ENCODE data around the gene RTL10. TPM values are rescaled to one million over a fixed set of nuclear protein-coding genes. Genes with fewer than 3 reads are reported as not detected.

The RTL10 gene
- total RNA-seq, 4 donors from 2014 or later, result 6.8 to 24.3 (median 17.7) TPM

DNA sequence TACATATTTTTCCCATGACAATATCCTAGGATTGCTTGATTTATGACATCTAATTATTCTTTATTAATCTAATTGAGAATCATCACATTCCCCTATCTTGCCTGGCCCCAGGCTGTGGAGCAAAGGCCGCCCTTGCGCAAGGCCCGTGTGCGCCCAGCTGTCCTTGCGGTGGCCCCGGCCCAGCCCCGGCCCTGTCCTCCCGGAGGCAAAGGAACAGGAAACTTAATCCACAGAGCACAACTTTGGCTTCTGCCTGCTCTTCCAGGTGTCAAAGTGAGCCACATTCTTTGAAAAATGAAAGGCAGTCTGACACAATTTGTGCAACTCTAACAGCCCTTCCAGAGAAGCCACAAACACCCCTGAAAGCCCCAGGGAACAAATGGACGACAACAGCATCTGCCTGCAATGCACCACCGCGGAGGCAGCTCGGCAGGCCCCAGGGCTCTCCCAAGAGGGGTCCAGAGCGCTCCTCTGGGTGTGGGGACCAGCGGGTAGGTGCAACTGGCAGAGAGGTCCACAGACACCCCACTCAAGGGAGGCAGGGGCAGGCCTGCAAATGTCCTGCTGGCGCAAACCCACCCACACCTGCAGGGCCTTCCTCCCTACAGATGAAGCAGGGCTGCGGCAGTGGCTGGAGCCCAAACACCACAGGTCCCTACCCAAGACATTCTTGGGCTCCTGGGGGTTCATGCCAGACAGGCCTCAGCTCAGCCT, 30.3 kb downstream of the RTL10 start:
- no peaks in the 10 kb centered on the region for H3K36me3 ChIP-seq
- no peaks in the 10 kb centered on the region for H3K27me3 ChIP-seq
- TF ChIP-seq, protein P1, sequence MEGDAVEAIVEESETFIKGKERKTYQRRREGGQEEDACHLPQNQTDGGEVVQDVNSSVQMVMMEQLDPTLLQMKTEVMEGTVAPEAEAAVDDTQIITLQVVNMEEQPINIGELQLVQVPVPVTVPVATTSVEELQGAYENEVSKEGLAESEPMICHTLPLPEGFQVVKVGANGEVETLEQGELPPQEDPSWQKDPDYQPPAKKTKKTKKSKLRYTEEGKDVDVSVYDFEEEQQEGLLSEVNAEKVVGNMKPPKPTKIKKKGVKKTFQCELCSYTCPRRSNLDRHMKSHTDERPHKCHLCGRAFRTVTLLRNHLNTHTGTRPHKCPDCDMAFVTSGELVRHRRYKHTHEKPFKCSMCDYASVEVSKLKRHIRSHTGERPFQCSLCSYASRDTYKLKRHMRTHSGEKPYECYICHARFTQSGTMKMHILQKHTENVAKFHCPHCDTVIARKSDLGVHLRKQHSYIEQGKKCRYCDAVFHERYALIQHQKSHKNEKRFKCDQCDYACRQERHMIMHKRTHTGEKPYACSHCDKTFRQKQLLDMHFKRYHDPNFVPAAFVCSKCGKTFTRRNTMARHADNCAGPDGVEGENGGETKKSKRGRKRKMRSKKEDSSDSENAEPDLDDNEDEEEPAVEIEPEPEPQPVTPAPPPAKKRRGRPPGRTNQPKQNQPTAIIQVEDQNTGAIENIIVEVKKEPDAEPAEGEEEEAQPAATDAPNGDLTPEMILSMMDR (IDR thresholded peaks at IDR 0.05), result no peak
- no peak for TF ChIP-seq POLR2A (IDR thresholded peaks at IDR 0.05)
- no peak for DNase-seq
- intact Hi-C loops (cut with DNase I; ENCODE audit: low total_unique reads), result no loop called here
- no peaks in the 10 kb centered on the region for H3K9me3 ChIP-seq
- no peaks in the 10 kb centered on the region for H3K4me1 ChIP-seq
- no peak overlapping the region for H3K27ac ChIP-seq
- no peak overlapping the region for H3K4me3 ChIP-seq

DNA sequence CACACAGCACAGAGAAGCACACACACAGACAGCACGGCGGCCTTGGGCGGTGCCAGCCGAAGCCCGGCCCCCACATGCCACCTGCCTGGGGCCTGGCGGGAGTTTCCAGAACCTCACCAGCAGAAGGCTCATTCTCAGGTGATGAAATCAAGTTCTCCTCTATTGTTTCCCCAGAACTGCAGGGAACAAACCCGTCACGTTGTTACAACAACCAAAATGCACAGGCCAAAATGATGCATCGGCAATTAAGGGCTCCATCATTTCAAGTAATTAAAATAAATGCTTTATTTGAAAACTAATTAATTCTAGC, 30.8 kb downstream of the RTL10 start:
- intact Hi-C loops (cut with DNase I; ENCODE audit: low total_unique reads), result no loop called here
- Histone ChIP-seq H3K4me1 (no peaks in the 10 kb centered on the region), H3K27ac (no peak overlapping the region), H3K9me3 (no peaks in the 10 kb centered on the region), H3K4me3 (no peak overlapping the region), H3K36me3 (no peaks in the 10 kb centered on the region), H3K27me3 (no peaks in the 10 kb centered on the region)
- no peak for DNase-seq
- no peak for TF ChIP-seq POLR2A (IDR thresholded peaks at IDR 0.05)
- TF ChIP-seq, protein P1 (IDR thresholded peaks at IDR 0.05), result no peak

DNA sequence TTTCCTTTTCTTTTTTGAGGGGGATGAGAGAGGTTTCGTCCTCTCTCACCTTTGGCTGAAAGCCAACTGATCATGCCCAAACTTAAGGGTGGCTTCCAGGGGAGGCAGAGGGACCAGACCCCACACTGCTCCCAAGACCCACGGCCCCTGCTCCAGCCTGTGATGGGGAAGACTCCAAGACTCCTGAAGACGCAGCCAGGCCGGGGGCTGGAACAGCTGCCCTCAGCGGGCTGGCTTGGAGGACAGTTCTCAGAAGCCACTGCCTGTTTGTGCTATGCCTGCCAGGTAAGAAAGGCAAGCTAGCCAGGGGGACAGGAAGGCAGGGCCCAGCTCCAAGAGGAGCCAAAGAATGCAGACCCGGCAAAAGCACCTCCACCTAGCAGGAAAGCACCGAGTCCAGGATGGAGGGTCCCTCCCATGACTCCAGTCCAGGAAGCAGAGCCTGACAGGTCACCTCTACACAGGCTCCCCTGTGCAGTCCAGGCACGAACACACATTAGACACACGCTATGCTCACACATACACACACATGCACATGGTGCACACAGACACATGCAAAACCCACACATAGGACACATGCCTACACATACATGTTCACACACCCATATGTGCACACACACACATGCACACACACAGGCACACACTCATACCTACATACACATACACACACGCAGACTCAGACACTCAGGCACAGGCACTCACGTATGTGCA, 31.3 kb downstream of the RTL10 start:
- H3K4me1 ChIP-seq, result no peaks in the 10 kb centered on the region
- no peaks in the 10 kb centered on the region for H3K27me3 ChIP-seq
- no peak for TF ChIP-seq POLR2A (IDR thresholded peaks at IDR 0.05)
- TF ChIP-seq, protein P1 (IDR thresholded peaks at IDR 0.05), result no peak
- H3K27ac ChIP-seq, result no peak overlapping the region
- intact Hi-C loops (cut with DNase I; ENCODE audit: low total_unique reads), result no loop called here
- no peaks in the 10 kb centered on the region for H3K36me3 ChIP-seq
- DNase-seq, result no peak
- no peak overlapping the region for H3K4me3 ChIP-seq
- H3K9me3 ChIP-seq, result no peaks in the 10 kb centered on the region

DNA sequence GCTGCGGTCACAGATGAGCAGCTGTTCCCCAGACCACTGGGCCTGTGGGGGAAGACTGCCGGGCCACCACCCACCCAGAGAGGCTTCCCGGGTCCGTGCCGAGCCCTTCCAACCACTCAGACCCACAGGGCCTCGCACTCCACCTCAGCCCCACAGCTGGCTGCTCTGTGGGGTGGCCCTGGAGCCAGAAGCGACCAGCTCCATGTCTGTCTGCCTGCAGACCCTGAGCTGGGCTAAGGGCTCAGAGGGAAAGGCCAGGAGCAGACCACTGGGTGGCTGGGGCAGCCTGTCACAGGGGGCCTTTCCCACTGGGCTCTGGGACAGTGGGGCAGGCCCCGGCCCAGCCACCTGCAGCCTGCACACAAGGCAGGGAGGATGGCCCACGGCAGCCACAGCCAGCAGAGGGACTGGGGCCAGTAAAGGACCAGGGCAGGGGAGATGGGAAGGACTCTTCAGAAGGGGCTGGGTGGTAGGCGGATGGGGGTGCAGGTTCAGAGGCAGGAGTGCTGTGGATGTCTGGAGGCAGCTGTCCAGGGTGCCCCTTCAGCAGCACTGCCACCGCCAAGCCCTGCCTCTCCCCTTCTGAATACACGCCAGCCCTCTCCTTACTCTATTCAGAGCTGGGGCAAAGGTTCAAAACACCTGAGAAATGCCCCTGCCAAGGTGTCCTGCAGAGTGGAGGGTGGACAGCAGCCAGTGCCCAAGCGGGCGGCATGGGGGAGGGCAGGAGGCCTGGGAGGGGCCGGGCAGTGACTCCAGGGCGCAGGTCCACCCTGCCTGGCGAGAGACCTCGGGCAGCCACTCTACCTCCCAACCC, 32.2 kb downstream of the RTL10 start:
- no peak overlapping the region for H3K27ac ChIP-seq
- no peak for DNase-seq
- intact Hi-C loops (cut with DNase I; ENCODE audit: low total_unique reads), result no loop called here
- H3K4me3 ChIP-seq, result no peak overlapping the region
- H3K27me3 ChIP-seq, result no peaks in the 10 kb centered on the region
- TF ChIP-seq, protein P1 (IDR thresholded peaks at IDR 0.05), result no peak
- no peak for TF ChIP-seq POLR2A (IDR thresholded peaks at IDR 0.05)
- H3K36me3 ChIP-seq, result no peaks in the 10 kb centered on the region
- no peaks in the 10 kb centered on the region for H3K9me3 ChIP-seq
- no peaks in the 10 kb centered on the region for H3K4me1 ChIP-seq
